HepG2 (cell line): ENCODE results near the gene KCNQ5. TPM values are rescaled to one million over a fixed set of nuclear protein-coding genes. Genes with fewer than 3 reads are reported as not detected.

Experiments used
- ATAC-seq: fragments of 200-7000 bp; cut with Tn5 transposase; 3 replicates; pipeline ENCODE4 v1.9.1; 2020; ENCODE audit warnings: mild to moderate bottlenecking, moderate library complexity
- BruUV-seq: library from RNA; stranded (reverse); fragments of 400-500 nt; replicated peaks from 2 replicates; lab custom pipeline; 2021; lab: Mats Ljungman, UMichigan
- CTCF ChIA-PET: fragments of 300-600 bp; formaldehyde crosslinking; extraction: SDS; loops from one replicate; lab custom pipeline; 2021; ENCODE audit warnings: low total read pairs, inconsistent platforms, low intra/inter-chr PET ratio; lab: Yijun Ruan, JAX
- POLR2A ChIA-PET: fragments of 350-600 bp; sonication (Branson Sonifier 250); formaldehyde crosslinking; loops from one replicate; lab custom pipeline; 2020; ENCODE audit warnings: antibody characterized with exemption, inconsistent platforms; lab: Yijun Ruan, JAX
- DNase-seq: peaks from one replicate; pipeline ENCODE4 v3.0.0-alpha.2; 2015; ENCODE audit warnings: low spot score
- FAIRE-seq: peaks from 3 replicates; lab custom pipeline; 2011; peaks lifted over from hg19 to GRCh38; lab: Jason Lieb, UNC
- H2AFZ ChIP-seq: one replicate; pipeline ENCODE4 v1.6.1; 2011; ENCODE audit warnings: low read length, inconsistent platforms
- H3K27ac ChIP-seq: fragments of 300-600 bp; 3 replicates; pipeline ENCODE4 v1.8.0; 2011; ENCODE audit warnings: mixed run types, mild to moderate bottlenecking, mixed read lengths, low read length, inconsistent platforms; ENCODE audit not compliant: insufficient read depth; ENCODE audit errors: extremely low read length
- H3K27me3 ChIP-seq, 2 experiments: fragments of 200-600 bp in 1 of 2; 2 replicates in 1 of 2; 3 replicates in 1 of 2; pipeline versions ENCODE4 v1.6.0 to v1.8.0; 2011; ENCODE audit warnings: low read length in 2 of 2, mild to moderate bottlenecking in 2 of 2, moderate library complexity in 2 of 2, inconsistent platforms in 1 of 2; ENCODE audit not compliant: insufficient read depth in 2 of 2, control insufficient read depth in 1 of 2
- H3K36me3 ChIP-seq, 2 experiments: fragments of 200-600 bp in 1 of 2; replicated peaks in 1 of 2; 2 replicates in 1 of 2; 3 replicates in 1 of 2; pipeline versions ENCODE4 v1.5.1 to v1.8.0; 2011; ENCODE audit warnings: low read length in 2 of 2, inconsistent platforms in 1 of 2; ENCODE audit not compliant: insufficient read depth in 2 of 2, control insufficient read depth in 1 of 2
- H3K4me1 ChIP-seq: 2 replicates; pipeline ENCODE4 v1.5.1; 2012; ENCODE audit warnings: low read length, inconsistent platforms; ENCODE audit not compliant: insufficient read depth
- H3K4me2 ChIP-seq: 2 replicates; pipeline ENCODE4 v1.6.0; 2011; ENCODE audit warnings: low read depth, low read length, inconsistent platforms
- H3K4me3 ChIP-seq, 3 experiments: fragments of 200-600 bp in 1 of 3; sonication (generic), shearing (Covaris generic) in 1 of 3; replicated peaks in 1 of 3; 2 replicates each; pipeline ENCODE4 v1.5.1; 2011 to 2016; ENCODE audit warnings: low read length in 3 of 3, inconsistent platforms in 2 of 3, low read depth in 2 of 3, mild to moderate bottlenecking in 2 of 3, control low read depth in 1 of 3, mixed read lengths in 1 of 3; ENCODE audit not compliant: insufficient read depth in 1 of 3
- H3K79me2 ChIP-seq: one replicate; pipeline ENCODE4 v1.6.1; 2011; ENCODE audit warnings: low read length, inconsistent platforms; ENCODE audit not compliant: insufficient read depth
- H3K9ac ChIP-seq: 2 replicates; pipeline ENCODE4 v1.6.0; 2011; ENCODE audit warnings: mild to moderate bottlenecking, low read depth, low read length, inconsistent platforms; ENCODE audit not compliant: insufficient read depth
- H3K9me3 ChIP-seq: 2 replicates; pipeline ENCODE4 v1.5.1; 2012; ENCODE audit warnings: mild to moderate bottlenecking, low read length
- H4K20me1 ChIP-seq: 2 replicates; pipeline ENCODE4 v1.6.0; 2011; ENCODE audit warnings: inconsistent platforms, mild to moderate bottlenecking, low read length, moderate library complexity; ENCODE audit not compliant: insufficient read depth
- AGO1 ChIP-seq: fragments of 200-400 bp; formaldehyde crosslinking; IDR thresholded peaks from 2 replicates; pipeline ENCODE4 v1.6.1; 2017; ENCODE audit warnings: mild to moderate bottlenecking, low read depth, low read length, moderate library complexity; ENCODE audit not compliant: poor library complexity, severe bottlenecking
- ARID3A ChIP-seq: IDR thresholded peaks from 2 replicates; pipeline ENCODE4 v1.6.1; 2012; ENCODE audit warnings: low read depth, low read length, improper control_type of control experiment
- DPF2 ChIP-seq: sonication (generic); formaldehyde crosslinking; IDR thresholded peaks from 2 replicates; pipeline ENCODE4 v1.4.0; 2020; ENCODE audit warnings: mild to moderate bottlenecking, low read depth, missing genetic modification reagents, borderline replicate concordance
- ETV5 ChIP-seq: IDR thresholded peaks from 2 replicates; pipeline ENCODE4 v1.6.1; 2018; ENCODE audit warnings: missing biosample characterization, missing genetic modification reagents, inconsistent platforms, borderline replicate concordance
- MTF1 ChIP-seq: sonication (generic); formaldehyde crosslinking; IDR thresholded peaks from 2 replicates; pipeline ENCODE4 v1.5.0; 2020; ENCODE audit warnings: missing genetic modification reagents
- NR2F6 ChIP-seq, 2 experiments: IDR thresholded peaks; 2 replicates each; pipeline ENCODE4 v1.6.1; 2016; ENCODE audit warnings: antibody characterized with exemption in 1 of 2, mild to moderate bottlenecking in 1 of 2
- ONECUT2 ChIP-seq: sonication (generic); formaldehyde crosslinking; IDR thresholded peaks from 2 replicates; pipeline ENCODE4 v1.4.0; 2020; ENCODE audit warnings: missing genetic modification reagents
- RFXANK ChIP-seq: IDR thresholded peaks from 2 replicates; pipeline ENCODE4 v1.6.1; 2016
- SKIL ChIP-seq: sonication (generic); formaldehyde crosslinking; IDR thresholded peaks from 2 replicates; pipeline ENCODE4 v1.8.0; 2022; ENCODE audit warnings: missing genetic modification reagents, mild to moderate bottlenecking, moderate library complexity, borderline replicate concordance
- SMARCE1 ChIP-seq: fragments of 450-650 bp; IDR thresholded peaks from 2 replicates; pipeline ENCODE4 v1.6.1; 2017; ENCODE audit warnings: borderline replicate concordance
- ZBTB20 ChIP-seq: sonication (generic); formaldehyde crosslinking; IDR thresholded peaks from 2 replicates; pipeline ENCODE4 v1.8.1; 2023; ENCODE audit warnings: missing genetic modification reagents, low read depth, mild to moderate bottlenecking, borderline replicate concordance
- ZMYM4 ChIP-seq: sonication (generic); formaldehyde crosslinking; IDR thresholded peaks from 2 replicates; pipeline ENCODE4 v1.8.1; 2023; ENCODE audit warnings: mild to moderate bottlenecking, missing genetic modification reagents
- ZNF562 ChIP-seq: sonication (generic); formaldehyde crosslinking; IDR thresholded peaks from 2 replicates; pipeline ENCODE4 v1.8.0; 2022; ENCODE audit warnings: missing genetic modification reagents, borderline replicate concordance
- WGBS: methylation state at CpG from one replicate; pipeline ENCODE4 v1.1.6; 2017; ENCODE audit warnings: low lambda C conversion rate; 5-methylcytosine and 5-hydroxymethylcytosine counted together
- in situ Hi-C: cut with HindIII; loops from 2 replicates; pipeline ENCODE4 v1.10.0; 2017; ENCODE audit warnings: low pct_unique_long_range_greater_than_20kb; ENCODE audit not compliant: extremely low pct_ligation_motif_present
- intact Hi-C: fragments of 100-400 bp; cut with micrococcal nuclease; formaldehyde crosslinking; loops from one replicate; pipeline ENCODE4 v1.10.0; 2022; ENCODE audit not compliant: unreplicated experiment
- polyA plus RNA-seq, 8 experiments: library from polyadenylated mRNA; depleted of rRNA in 3 of 8; stranded (reverse) in 7 of 8; unstranded in 1 of 8; fragments of >200 nt; fragmentation: Illumina TruSeq in 4 of 8; extraction: Trizol in 4 of 8; gene quantifications; 2 replicates each; pipeline versions ENCODE4 v1.2.1 to v1.2.3, GENCODE V29; 2011 to 2016; ENCODE audit warnings: low read depth in 4 of 8, missing spikeins in 1 of 8, mixed read lengths in 1 of 8; ENCODE audit not compliant: insufficient read depth in 1 of 8
- total RNA-seq, 5 experiments: library from RNA; depleted of rRNA; stranded (reverse); fragments of >200 nt; fragmentation: Illumina TruSeq; extraction: Trizol; gene quantifications; 2 replicates each; pipeline ENCODE4 v1.2.3, GENCODE V29; 2016; ENCODE audit warnings: low read depth in 1 of 5
- TF ChIP-seq, protein P1 (sequence below): sonication (generic); formaldehyde crosslinking; IDR thresholded peaks from 2 replicates; pipeline ENCODE4 v1.5.0; 2020; ENCODE audit warnings: missing genetic modification reagents
- TF ChIP-seq, protein P2 (sequence below): sonication (generic); formaldehyde crosslinking; IDR thresholded peaks from 2 replicates; pipeline ENCODE4 v1.4.0; 2020; ENCODE audit warnings: missing genetic modification reagents

Gene KCNQ5
- total and polyA plus RNA-seq, 2 of the 13 experiments (the other 11 are each of a cell fraction or from before 2014, with no cell fraction given) = 0.04 TPM; not detected in 1

DNA sequence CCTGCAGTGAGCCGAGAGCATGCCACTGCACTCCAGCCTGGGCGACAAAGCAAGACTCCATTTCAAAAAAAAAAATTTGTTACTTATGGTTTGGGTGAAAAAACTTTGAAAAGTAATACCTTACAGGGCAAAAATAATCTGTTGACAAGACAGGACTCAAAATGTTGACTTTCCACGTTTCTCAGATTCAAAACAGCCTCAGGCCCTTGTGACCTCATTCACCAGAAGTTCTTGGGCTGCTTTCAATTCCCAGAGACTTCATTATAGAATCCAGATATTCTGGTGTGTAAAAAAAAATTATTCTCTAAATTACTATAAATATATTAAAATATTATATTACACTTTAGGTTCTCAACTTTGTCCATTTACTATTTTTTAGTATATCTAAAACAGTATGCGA is 116.2 kb downstream of the KCNQ5 start:
- ATAC-seq (no peak), DNase-seq (no peak), FAIRE-seq (no peak)
- TF ChIP-seq ONECUT2 (CRISPR knock-in tag) = no peak
- no peak for TF ChIP-seq DPF2 (CRISPR knock-in tag)
- no peak for TF ChIP-seq RFXANK (CRISPR knock-in tag)
- no peak for TF ChIP-seq SMARCE1
- no peak for TF ChIP-seq MTF1 (CRISPR knock-in tag)
- TF ChIP-seq NR2F6 (IDR thresholded peaks at IDR 0.05) = no peak
- TF ChIP-seq NR2F6 (CRISPR knock-in tag; IDR thresholded peaks at IDR 0.05) = no peak
- TF ChIP-seq, protein P1, sequence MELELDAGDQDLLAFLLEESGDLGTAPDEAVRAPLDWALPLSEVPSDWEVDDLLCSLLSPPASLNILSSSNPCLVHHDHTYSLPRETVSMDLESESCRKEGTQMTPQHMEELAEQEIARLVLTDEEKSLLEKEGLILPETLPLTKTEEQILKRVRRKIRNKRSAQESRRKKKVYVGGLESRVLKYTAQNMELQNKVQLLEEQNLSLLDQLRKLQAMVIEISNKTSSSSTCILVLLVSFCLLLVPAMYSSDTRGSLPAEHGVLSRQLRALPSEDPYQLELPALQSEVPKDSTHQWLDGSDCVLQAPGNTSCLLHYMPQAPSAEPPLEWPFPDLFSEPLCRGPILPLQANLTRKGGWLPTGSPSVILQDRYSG (CRISPR knock-in tag) = no peak
- TF ChIP-seq ZBTB20 (CRISPR knock-in tag) = no peak
- H3K4me1 ChIP-seq = no peaks in the 10 kb centered on the region
- ChIA-PET POLR2A (no interaction called here), CTCF (no interaction called here)
- no peak overlapping the region for H3K4me3 ChIP-seq
- intact Hi-C loops (no loop called here), in situ Hi-C loops (no loop called here)
- no peak overlapping the region for H3K9ac ChIP-seq
- H3K36me3 ChIP-seq = no peaks in the 10 kb centered on the region
- no peaks in the 10 kb centered on the region for H3K27me3 ChIP-seq
- H3K79me2 ChIP-seq = no peaks in the 10 kb centered on the region
- 26% methylated on average over 4 of the region's 4 CpGs for WGBS
- no peak overlapping the region for H2AFZ ChIP-seq
- no TSS peak for BruUV-seq
- no peaks in the 10 kb centered on the region for H3K9me3 ChIP-seq
- H4K20me1 ChIP-seq = no peaks in the 10 kb centered on the region
- no peak overlapping the region for H3K4me2 ChIP-seq
- H3K27ac ChIP-seq = no peak overlapping the region

DNA sequence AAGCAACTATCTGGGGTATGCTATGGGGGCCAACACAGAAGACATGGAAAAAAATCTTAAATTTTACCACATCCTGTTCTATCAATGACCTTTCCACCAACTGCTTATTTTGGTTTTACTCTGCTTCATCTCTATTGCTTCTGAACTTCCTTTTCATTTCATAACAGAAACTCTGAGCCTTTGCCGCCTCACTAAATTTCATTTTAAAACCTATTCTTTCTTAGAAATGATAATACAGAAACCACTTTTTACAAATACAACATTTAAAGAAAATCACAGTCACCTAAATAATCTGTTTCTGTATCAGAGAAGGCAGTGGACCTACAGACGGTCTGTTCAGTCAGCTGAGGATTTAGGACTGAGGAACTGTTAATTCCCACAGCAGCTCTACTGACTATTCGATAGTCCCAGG is 117.5 kb downstream of the KCNQ5 start:
- no peak for ATAC-seq
- Histone ChIP-seq H3K4me2 (no peak overlapping the region), H3K36me3 (no peaks in the 10 kb centered on the region), H3K79me2 (no peaks in the 10 kb centered on the region), H3K9ac (no peak overlapping the region), H4K20me1 (no peaks in the 10 kb centered on the region), H3K27ac (no peak overlapping the region), H3K27me3 (no peaks in the 10 kb centered on the region), H3K4me3 (no peak overlapping the region), H3K4me1 (no peaks in the 10 kb centered on the region), H3K9me3 (no peaks in the 10 kb centered on the region), H2AFZ (no peak overlapping the region)
- BruUV-seq = no TSS peak
- intact Hi-C loops (no loop called here), in situ Hi-C loops (no loop called here)
- ChIA-PET POLR2A (no interaction called here), CTCF (no interaction called here)
- no peak for DNase-seq
- no peak for FAIRE-seq
- whole genome bisulfite sequencing = 2% methylated on average over 3 of the region's 3 CpGs
- TF ChIP-seq ARID3A = no peak
- no peak for TF ChIP-seq ETV5 (CRISPR knock-in tag)
- TF ChIP-seq SKIL (CRISPR knock-in tag) = no peak
- no peak for TF ChIP-seq AGO1
- TF ChIP-seq, protein P2, sequence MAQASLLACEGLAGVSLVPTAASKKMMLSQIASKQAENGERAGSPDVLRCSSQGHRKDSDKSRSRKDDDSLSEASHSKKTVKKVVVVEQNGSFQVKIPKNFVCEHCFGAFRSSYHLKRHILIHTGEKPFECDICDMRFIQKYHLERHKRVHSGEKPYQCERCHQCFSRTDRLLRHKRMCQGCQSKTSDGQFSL (CRISPR knock-in tag) = no peak
- TF ChIP-seq ZNF562 (CRISPR knock-in tag) = no peak
- no peak for TF ChIP-seq ZMYM4
